Measurements from ENCODE around the gene C1QTNF9. TPM values are rescaled to one million over a fixed set of nuclear protein-coding genes. Genes with fewer than 3 reads are reported as not detected.

C1QTNF9 gene
- total RNA-seq, 1 experiment from 2014 or later = not detected

- no peaks in the 10 kb centered on the region for H3K4me1 ChIP-seq (ENCODE audit: control insufficient read depth in 1 of 2, insufficient read depth in 2 of 2, low read length in 2 of 2)
- intact Hi-C loops (cut with micrococcal nuclease) = no loop called here
- no peak overlapping the region for H3K9ac ChIP-seq (ENCODE audit: low read length)
- no peaks in the 10 kb centered on the region for H3K36me3 ChIP-seq (ENCODE audit: control insufficient read depth in 1 of 2, insufficient read depth in 2 of 2, low read length in 2 of 2)
- ChIA-PET CTCF (no interaction called here), POLR2A (no interaction called here), RAD21 (ENCODE audit: low non-redundant PET in 1 of 2, low total read pairs in 2 of 2, uncharacterized antibody in 2 of 2, unreplicated experiment in 2 of 2) (no interaction called here)
- H3K4me2 ChIP-seq (ENCODE audit: low read length) = no peak overlapping the region
- no peaks in the 10 kb centered on the region for H3K9me3 ChIP-seq (ENCODE audit: control insufficient read depth in 1 of 2, insufficient read depth in 1 of 2, low read depth in 1 of 2, low read length in 2 of 2)
- no peaks in the 10 kb centered on the region for H4K20me1 ChIP-seq (ENCODE audit: insufficient read depth)
- no peak overlapping the region for H3K4me3 ChIP-seq (replicated peaks in 1 of 2; ENCODE audit: low read depth in 1 of 2, low read length in 2 of 2)
- no peak overlapping the region for H2AFZ ChIP-seq (ENCODE audit: low read depth, low read length, poor library complexity, severe bottlenecking)
- H3K27ac ChIP-seq (ENCODE audit: low read depth, low read length) = no peak overlapping the region
- peaks cover 5% of the 10 kb centered on the region; the same call in 1 of the 2 replicates for H3K79me2 ChIP-seq (ENCODE audit: insufficient read depth, low read length)
- no peak for TF ChIP-seq TCF7L2 (IDR thresholded peaks at IDR 0.05; ENCODE audit: borderline replicate concordance, extremely low read depth, insufficient read depth, insufficient read length)
- no peak for TF ChIP-seq ZFX (IDR thresholded peaks at IDR 0.05)
- TF ChIP-seq, protein P1, sequence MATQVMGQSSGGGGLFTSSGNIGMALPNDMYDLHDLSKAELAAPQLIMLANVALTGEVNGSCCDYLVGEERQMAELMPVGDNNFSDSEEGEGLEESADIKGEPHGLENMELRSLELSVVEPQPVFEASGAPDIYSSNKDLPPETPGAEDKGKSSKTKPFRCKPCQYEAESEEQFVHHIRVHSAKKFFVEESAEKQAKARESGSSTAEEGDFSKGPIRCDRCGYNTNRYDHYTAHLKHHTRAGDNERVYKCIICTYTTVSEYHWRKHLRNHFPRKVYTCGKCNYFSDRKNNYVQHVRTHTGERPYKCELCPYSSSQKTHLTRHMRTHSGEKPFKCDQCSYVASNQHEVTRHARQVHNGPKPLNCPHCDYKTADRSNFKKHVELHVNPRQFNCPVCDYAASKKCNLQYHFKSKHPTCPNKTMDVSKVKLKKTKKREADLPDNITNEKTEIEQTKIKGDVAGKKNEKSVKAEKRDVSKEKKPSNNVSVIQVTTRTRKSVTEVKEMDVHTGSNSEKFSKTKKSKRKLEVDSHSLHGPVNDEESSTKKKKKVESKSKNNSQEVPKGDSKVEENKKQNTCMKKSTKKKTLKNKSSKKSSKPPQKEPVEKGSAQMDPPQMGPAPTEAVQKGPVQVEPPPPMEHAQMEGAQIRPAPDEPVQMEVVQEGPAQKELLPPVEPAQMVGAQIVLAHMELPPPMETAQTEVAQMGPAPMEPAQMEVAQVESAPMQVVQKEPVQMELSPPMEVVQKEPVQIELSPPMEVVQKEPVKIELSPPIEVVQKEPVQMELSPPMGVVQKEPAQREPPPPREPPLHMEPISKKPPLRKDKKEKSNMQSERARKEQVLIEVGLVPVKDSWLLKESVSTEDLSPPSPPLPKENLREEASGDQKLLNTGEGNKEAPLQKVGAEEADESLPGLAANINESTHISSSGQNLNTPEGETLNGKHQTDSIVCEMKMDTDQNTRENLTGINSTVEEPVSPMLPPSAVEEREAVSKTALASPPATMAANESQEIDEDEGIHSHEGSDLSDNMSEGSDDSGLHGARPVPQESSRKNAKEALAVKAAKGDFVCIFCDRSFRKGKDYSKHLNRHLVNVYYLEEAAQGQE (IDR thresholded peaks at IDR 0.05; ENCODE audit: low read depth) = no peak
- DNase-seq (ENCODE audit: low read depth, low spot score) (no peak), ATAC-seq (no peak)
- no TSS peak for BruUV-seq (replicated peaks)
- H3K9me2 ChIP-seq (ENCODE audit: insufficient read depth) = no peaks in the 10 kb centered on the region
- H3K27me3 ChIP-seq (ENCODE audit: insufficient read depth, low read length) = no peaks in the 10 kb centered on the region
These were observed 34.3 kb upstream of the C1QTNF9 start for GRCh38 chr13:24275041-24275440.

- H3K79me2 ChIP-seq (ENCODE audit: insufficient read depth, low read length) = no peaks in the 10 kb centered on the region; the same call in 1 of the 2 replicates
- no peaks in the 10 kb centered on the region for H3K27me3 ChIP-seq (ENCODE audit: insufficient read depth, low read length)
- no peak overlapping the region for H3K27ac ChIP-seq (ENCODE audit: low read depth, low read length)
- no peaks in the 10 kb centered on the region for H3K36me3 ChIP-seq (ENCODE audit: control insufficient read depth in 1 of 2, insufficient read depth in 2 of 2, low read length in 2 of 2)
- no TSS peak for BruUV-seq (replicated peaks)
- ChIA-PET POLR2A (no interaction called here), CTCF (no interaction called here), RAD21 (ENCODE audit: low non-redundant PET in 1 of 2, low total read pairs in 2 of 2, uncharacterized antibody in 2 of 2, unreplicated experiment in 2 of 2) (no interaction called here)
- H3K9me3 ChIP-seq (ENCODE audit: control insufficient read depth in 1 of 2, insufficient read depth in 1 of 2, low read depth in 1 of 2, low read length in 2 of 2) = no peaks in the 10 kb centered on the region
- H3K9me2 ChIP-seq (ENCODE audit: insufficient read depth) = no peaks in the 10 kb centered on the region
- H3K4me3 ChIP-seq (replicated peaks in 1 of 2; ENCODE audit: low read depth in 1 of 2, low read length in 2 of 2) = no peak overlapping the region
- intact Hi-C loops (cut with micrococcal nuclease) = no loop called here
- no peak overlapping the region for H2AFZ ChIP-seq (ENCODE audit: low read depth, low read length, poor library complexity, severe bottlenecking)
- no peaks in the 10 kb centered on the region for H3K4me1 ChIP-seq (ENCODE audit: control insufficient read depth in 1 of 2, insufficient read depth in 2 of 2, low read length in 2 of 2)
- H4K20me1 ChIP-seq (ENCODE audit: insufficient read depth) = no peaks in the 10 kb centered on the region
- H3K9ac ChIP-seq (ENCODE audit: low read length) = no peak overlapping the region
- ATAC-seq = no peak
- no peak overlapping the region for H3K4me2 ChIP-seq (ENCODE audit: low read length)
- DNase-seq (ENCODE audit: low read depth, low spot score) = no peak
- TF ChIP-seq, protein P2, sequence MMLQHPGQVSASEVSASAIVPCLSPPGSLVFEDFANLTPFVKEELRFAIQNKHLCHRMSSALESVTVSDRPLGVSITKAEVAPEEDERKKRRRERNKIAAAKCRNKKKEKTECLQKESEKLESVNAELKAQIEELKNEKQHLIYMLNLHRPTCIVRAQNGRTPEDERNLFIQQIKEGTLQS (IDR thresholded peaks at IDR 0.05) = no peak
- TF ChIP-seq EGR1 (IDR thresholded peaks at IDR 0.05; ENCODE audit: low read depth) = no peak
- TF ChIP-seq, protein P3, sequence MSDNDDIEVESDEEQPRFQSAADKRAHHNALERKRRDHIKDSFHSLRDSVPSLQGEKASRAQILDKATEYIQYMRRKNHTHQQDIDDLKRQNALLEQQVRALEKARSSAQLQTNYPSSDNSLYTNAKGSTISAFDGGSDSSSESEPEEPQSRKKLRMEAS (IDR thresholded peaks at IDR 0.05) = no peak
- TF ChIP-seq FOSL1 (IDR thresholded peaks at IDR 0.05; ENCODE audit: low read depth) = no peak
- TF ChIP-seq CBX3 (IDR thresholded peaks at IDR 0.05; ENCODE audit: low read depth) = no peak
- no peak for TF ChIP-seq ZBTB33 (IDR thresholded peaks at IDR 0.05; ENCODE audit: extremely low read depth, insufficient replicate concordance, low read length)
- TF ChIP-seq TCF7L2 (IDR thresholded peaks at IDR 0.05; ENCODE audit: borderline replicate concordance, extremely low read depth, insufficient read depth, insufficient read length) = no peak
- TF ChIP-seq, protein P1 (IDR thresholded peaks at IDR 0.05; ENCODE audit: low read depth) = no peak
- TF ChIP-seq CEBPB (IDR thresholded peaks at IDR 0.05; ENCODE audit: low read depth) = no peak
These were observed 33.1 kb upstream of the C1QTNF9 start for GRCh38 chr13:24276306-24276705.

Measured in HCT116 (cell line).